Kidney capillary endothelial cell (primary cell): ENCODE results near the gene BORCS6.

Source experiments
- DNase-seq: peaks from one replicate; pipeline ENCODE4 v3.0.0-alpha.2; 2018; ENCODE audit warnings: low spot score

Gene BORCS6

DNA sequence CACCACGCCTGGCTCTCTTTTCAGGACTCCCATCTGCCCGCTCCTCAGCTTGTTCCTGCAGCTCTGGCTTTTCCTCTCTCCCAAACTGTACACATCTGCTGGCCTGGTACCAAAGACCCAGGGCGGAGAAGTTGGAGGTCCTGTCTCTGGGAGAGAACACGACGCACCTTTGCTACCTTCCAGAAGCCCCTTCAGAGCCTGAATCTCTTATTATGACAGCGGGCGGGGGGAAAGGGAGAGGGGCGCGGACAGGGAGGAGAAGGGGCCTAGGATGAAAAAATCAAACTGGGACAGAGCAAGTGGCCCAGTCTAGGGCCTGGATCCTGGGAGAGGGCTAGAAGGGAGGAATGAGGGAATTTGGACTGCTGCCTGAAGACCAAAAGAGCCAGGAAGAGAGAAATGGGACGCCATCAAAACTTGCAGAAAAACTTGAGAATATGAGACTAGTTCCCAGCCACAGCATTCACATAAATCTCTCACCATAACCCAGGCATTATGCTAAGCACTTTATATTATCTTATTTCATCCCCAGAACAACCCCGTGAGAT is 35.3 kb downstream of the BORCS6 start:
- no peak for DNase-seq

DNA sequence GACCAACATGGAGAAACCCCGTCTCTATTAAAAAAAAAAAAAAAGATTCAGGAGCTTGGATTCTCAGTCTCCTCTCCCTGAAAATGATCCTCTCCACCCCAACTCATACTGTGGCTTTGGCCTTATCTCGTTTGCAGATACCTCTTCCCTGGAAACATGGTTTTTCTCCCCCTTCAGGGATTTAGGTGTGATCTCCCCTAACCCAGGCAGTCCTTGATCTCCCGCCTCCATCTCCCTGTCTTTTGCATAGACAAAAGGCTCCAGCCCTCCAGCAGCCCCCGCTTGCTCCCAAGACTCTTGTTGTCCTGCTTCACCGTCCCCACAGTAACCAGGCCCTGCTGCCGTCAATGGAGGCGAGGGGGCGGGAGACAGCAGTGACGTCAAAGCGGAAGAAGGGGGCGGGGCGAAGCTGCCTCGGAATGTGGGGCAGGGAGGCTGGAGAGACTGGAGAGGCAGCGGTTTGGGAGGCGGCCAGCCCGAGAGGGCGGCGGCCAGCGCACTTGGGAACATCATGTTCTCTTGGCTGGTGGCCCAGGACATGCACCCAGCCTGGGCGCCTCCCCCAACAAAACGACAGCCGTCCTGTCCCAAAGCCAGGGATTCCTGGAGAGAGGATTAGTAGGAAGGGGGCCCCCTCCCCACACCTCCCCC is 35.9 kb downstream of the BORCS6 start:
- peak; percentile 90 for DNase-seq

GRCh38 chr17:8153525-8153956 is 36.4 kb downstream of the BORCS6 start:
- DNase-seq, result no peak

DNA sequence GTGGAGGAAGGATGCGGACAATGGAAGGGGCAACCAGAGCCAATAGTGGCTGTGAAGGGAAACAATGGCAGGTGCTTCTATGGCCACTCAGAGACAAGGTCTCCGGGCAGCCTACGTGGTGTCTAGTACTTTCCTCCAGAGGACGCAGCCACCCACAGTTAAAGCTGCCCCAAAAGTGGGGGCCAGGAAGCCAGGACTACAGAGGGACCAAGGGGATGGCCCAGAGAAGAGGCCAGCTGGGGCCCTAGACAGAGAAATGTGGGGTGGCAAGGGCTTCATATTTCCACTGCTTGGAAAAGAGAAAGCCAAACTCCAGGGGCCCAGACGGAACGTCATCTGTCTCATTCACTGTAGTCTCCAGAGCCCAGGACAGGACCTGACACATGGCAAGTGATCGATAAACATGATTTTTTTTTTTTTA is 36.9 kb downstream of the BORCS6 start:
- DNase-seq, result no peak

DNA sequence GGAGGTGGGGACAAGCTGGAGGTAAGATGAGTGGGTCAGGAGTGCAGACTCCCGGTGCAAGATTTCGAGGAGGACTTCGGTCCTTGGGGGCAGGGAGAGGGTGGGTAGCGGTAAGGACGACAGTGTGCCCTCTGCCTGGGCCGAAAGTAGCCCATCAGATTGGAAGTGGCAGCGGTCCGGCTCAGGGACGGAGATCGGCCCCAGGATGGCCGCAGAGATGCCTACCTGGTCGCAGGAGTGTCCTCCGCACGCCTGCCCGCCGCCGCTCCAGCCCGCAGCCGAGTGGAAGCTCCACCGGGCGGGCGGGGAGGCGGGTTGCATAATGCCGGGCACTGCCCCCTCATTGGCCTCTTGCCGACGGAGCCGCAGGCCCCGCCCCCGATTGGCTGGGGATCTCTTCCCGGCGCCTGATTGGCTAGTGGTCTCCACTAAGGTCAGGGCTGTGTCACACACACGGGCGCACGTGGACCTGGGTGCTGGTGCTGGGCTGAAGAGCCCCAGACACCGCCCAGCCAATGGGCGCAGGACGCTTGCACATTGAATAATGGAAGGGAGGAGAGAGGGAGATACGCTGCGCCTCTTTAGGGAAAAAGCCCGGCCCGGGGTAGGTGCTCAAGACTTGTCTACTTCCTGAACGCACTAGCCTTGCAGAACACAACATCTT is 37.7 kb downstream of the BORCS6 start, which contains the start of gene PER1:
Gene PER1 (minus strand): TSS at position 293 of the 664 bp plus-strand sequence. CDS start 1,698 bp downstream, outside the sequence.
- DNase-seq, result peak; percentile 91

GRCh38 chr17:8151641-8152111 is 38.3 kb downstream of the BORCS6 start:
- no peak for DNase-seq

GRCh38 chr17:8151120-8151640 is 38.8 kb downstream of the BORCS6 start:
- DNase-seq, result peak; percentile 86

GRCh38 chr17:8150194-8151119 is 39.5 kb downstream of the BORCS6 start:
- DNase-seq, result no peak

DNA sequence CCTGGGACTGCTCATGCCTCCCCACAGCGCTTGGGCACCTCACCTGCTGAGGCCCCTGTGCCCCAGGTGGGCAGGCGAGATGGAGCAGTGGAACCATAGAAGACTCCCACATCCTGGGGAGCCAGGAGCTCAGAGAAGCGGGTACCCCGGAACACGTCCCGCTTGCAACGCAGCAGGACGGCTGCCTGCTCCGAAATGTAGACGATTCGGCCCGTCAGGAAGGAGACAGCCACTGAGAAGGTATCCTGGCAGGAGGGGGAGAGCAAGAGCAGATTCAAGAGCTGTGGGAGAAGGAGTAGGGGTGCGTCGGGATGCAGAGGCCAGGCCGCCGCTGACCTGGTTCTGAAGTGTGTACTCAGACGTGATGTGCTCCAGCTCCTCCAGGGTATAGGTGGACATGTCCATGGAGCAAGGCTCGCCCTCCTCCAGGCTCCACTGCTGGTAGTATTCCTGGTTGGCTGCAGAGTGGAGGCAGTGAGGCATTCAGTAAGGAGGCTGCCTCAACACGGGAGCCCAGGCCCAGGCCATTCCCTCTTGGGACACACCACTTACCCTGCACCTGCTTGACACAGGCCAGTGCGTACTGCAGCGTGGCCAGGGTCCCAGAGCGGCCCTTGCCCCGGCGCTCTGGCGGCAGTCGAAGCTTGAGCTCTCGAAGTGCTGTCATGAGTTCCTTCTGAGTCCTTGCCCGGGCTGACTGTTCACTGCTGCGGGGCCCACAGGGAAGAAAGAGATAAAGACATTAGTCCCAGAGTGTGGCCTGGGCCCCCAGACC is 40.4 kb downstream of the BORCS6 start:
- no peak for DNase-seq

DNA sequence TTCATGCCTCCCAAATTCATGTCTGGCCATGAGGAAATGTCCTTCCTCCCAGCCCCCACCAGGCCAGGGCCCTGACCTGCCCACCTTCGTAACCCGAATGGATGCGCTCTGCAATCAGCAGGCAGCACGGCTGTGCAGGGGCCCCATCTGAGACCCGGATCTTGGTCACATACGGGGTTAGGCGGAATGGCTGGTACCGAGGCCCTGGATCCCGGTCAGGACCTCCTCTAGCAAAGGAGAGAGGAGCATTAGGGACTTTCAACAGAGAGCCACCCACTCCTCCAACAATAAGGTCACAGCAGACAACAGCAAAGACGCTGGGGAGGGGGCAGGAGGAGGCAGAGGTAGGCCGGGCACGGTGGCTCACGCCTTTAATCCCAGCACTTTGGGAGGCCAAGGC is 41.4 kb downstream of the BORCS6 start:
- no peak for DNase-seq

- no peak for DNase-seq
These were observed 42.1 kb downstream of the BORCS6 start for GRCh38 chr17:8147805-8148404.

DNA sequence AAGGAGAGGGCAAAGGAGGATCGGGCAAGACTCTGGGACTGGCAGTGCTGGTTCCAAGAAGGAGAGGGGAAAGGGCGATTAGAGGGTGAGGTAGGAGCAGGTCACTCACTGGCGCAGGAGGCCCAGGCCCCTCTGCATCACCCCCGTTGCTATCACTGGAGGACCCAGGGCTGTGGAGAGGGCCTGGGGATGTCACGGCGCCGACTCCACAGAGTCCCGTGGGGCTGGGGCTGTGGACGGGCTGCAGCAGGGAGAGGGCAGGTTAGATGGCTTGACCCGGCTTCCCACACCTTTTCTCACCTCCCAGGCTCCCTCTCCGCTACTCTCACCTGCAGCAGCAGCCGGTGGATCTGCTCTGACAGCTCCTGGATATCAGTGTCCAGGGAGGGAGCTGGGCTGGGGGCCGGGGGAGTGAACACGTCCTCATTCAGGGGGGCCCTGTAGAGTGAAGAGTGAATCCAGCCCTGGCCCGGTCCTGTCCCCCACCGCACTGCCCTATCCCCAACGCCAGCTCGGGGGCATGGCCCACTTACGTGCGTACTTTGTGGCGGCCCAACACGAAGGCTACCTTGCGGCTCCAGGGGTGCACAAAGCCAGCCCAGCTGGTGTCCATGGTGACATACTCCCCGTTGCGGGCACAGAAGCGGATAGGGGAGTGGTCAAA is 42.7 kb downstream of the BORCS6 start:
- DNase-seq, result no peak

DNA sequence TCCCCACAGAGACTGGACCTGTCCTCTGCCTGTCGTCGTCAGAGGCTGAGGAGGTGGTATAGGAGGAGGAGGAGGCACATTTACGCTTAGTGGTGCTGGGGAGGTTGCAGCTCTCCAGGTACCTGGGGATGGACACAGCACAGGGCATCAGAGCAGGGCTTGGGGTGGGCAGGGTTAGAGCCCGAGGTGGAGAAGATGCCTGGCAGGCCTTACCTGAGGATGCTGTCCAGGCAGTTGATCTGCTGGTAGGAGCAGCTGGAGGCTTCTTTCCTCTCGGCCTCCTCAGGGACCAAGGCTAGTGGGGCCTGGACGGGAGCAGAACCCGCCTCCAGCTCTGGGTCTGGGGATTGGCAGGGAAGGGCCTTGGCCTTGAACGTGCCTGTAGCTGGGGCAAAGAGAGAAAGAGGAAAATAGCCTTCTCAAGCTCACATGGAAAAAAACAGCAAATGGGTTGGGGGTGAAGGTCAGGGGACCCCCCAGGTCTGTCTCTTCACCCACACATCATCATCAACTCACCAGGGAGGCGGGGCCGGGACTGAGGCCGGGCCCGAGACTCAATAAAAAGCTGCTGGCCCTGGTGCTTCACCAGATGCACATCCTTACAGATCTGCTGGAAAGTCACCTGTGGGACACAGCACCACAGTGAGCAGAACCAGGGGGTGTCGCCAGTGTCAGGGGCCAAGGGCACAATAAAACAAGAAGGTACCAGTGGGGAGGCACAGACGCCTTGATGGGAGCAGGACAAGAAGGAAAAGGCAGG is 43.4 kb downstream of the BORCS6 start:
- no peak for DNase-seq

GRCh38 chr17:8145811-8146210 is 44.2 kb downstream of the BORCS6 start:
- no peak for DNase-seq

DNA sequence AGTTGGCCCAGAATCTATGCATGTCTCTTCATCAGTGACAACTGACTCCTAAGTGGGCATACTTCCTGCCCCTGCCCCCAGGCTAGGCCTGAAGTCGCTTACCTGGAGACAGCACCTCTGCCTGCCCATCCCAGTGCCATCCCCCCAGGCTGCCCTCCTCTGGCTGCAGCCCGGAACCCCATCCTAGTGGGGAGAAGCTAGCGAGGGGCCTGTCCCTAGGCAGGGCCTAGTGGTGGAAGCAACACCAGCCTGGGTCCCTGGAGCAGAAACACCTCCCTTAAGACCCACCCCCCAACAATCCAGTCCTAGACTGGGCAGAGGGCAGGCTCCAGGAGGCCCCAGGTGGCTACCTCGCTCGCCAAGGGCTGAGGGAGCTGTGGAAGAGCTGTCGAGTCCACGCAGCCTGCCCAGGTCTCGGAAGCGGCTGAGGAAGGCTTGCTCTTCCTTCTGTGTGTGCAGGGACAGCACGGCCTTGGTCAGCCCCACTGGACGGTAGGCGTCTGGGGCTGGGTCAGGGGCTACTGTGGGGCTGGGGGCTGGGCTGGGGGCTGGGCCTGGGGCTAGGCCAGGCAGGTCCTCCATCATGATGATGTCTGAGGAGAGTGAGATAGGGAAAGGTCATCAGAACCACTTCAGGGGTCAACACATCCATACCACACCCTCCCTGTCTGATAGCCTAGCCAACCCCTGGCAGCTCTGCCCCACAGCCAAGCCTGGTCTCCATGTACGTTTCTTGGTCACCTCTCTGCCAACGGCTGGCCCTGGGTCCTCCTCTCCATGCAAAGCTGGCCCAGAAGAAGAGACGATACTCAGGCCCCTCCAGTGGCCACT is 45.4 kb downstream of the BORCS6 start:
- no peak for DNase-seq

GRCh38 chr17:8143581-8144400 is 46.2 kb downstream of the BORCS6 start:
- no peak for DNase-seq

DNA sequence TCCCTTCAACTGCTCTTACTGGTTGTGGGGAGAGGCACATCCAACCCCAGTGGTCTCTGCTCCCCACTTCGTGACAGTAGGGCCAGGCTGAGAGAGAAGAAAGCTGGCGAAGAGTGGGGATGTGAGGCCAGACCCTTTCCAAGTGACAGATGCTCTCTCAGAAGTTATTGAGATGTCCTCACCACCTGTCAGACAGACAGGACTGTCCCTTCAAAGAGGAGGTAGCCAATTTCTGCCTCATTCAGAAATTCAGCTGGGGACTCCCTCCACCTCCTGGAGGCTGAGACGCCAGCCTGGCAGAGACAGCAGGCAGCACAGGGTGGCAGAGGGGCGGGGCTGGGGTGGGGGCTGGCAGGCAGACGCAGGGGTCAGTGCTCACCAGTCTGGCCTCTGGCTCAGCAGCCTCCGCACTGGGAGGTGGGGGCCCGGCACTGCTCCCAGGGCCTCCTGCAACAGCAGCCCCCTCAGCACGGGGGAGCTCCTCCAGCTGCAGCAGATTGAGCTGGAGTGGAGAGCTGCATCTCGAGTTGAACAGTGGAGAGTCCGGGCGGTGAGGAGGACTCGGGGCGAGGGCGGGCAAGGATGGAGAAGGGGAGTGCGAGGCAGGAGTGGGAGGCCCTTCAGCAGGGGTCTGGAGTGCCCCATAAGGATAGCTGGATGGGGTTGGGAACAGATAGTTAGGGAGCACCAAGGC is 46.9 kb downstream of the BORCS6 start:
- no peak for DNase-seq
